B cell (primary cell): ENCODE data around the gene ERO1B. TPM values are rescaled to one million over a fixed set of nuclear protein-coding genes. Genes with fewer than 3 reads are reported as not detected.

Experiments used
- ATAC-seq: fragments of 200-7000 bp; cut with Tn5 transposase; one replicate; pipeline ENCODE4 v1.10.0; 2021; ENCODE audit warnings: low read depth, mild to moderate bottlenecking, moderate number of reproducible peaks, moderate library complexity
- CTCF ChIA-PET: fragments of 350-600 bp; sonication (Branson Sonifier 250); formaldehyde crosslinking; loops from one replicate; lab custom pipeline; 2021; ENCODE audit warnings: antibody characterized with exemption, inconsistent platforms; lab: Charles Lee
- POLR2A ChIA-PET: fragments of 350-600 bp; sonication (Branson Sonifier 250); formaldehyde crosslinking; loops from one replicate; lab custom pipeline; 2021; ENCODE audit warnings: antibody characterized with exemption; lab: Charles Lee
- DNase-seq: peaks from one replicate; pipeline ENCODE4 v3.0.0; 2013
- H2AFZ ChIP-seq: 2 replicates; pipeline ENCODE4 v1.6.1; 2012; ENCODE audit warnings: mild to moderate bottlenecking, low read depth, low read length; ENCODE audit not compliant: insufficient read depth, poor library complexity, severe bottlenecking
- H3K27ac ChIP-seq, 2 donors: 1 replicate in 1 of 2; 2 replicates in 1 of 2; pipeline ENCODE4 v1.5.1; 2012 to 2013; ENCODE audit warnings: low read length in 2 of 2, mild to moderate bottlenecking in 2 of 2, moderate library complexity in 1 of 2
- H3K27me3 ChIP-seq, 4 experiments: fragments of 200-600 bp in 1 of 4; sonication (generic) in 1 of 4; replicated peaks in 1 of 4; 1 replicate in 2 of 4; 2 replicates in 2 of 4; pipeline versions ENCODE4 v1.6.1 to v1.7.0; 2013 to 2016; ENCODE audit warnings: low read length in 3 of 4, mild to moderate bottlenecking in 2 of 4, mixed read lengths in 1 of 4, moderate library complexity in 1 of 4; ENCODE audit not compliant: insufficient read depth in 4 of 4, control insufficient read depth in 3 of 4; ENCODE audit errors: control extremely low read depth in 1 of 4
- H3K36me3 ChIP-seq, 2 experiments: replicated peaks in 1 of 2; 1 replicate in 1 of 2; 2 replicates in 1 of 2; pipeline versions ENCODE4 v1.6.1 to v1.7.1; 2013; ENCODE audit warnings: low read length in 1 of 2; ENCODE audit not compliant: insufficient read depth in 2 of 2, control insufficient read depth in 1 of 2; ENCODE audit errors: control extremely low read depth in 1 of 2, extremely low read depth in 1 of 2
- H3K4me1 ChIP-seq, 2 donors: fragments of 200-600 bp in 1 of 2; sonication (generic) in 1 of 2; 1 replicate in 1 of 2; 2 replicates in 1 of 2; pipeline versions ENCODE4 v1.5.1 to v1.6.1; 2013 to 2017; ENCODE audit warnings: low read length in 2 of 2; ENCODE audit not compliant: control insufficient read depth in 2 of 2, insufficient read depth in 2 of 2
- H3K4me2 ChIP-seq: replicated peaks from 2 replicates; pipeline ENCODE3; 2012; ENCODE audit warnings: mild to moderate bottlenecking, low read depth, low read length; ENCODE audit not compliant: poor library complexity, severe bottlenecking
- H3K4me3 ChIP-seq, 5 experiments: fragments of 200-600 bp in 1 of 5; sonication (generic) in 1 of 5; 1 replicate in 3 of 5; 2 replicates in 2 of 5; pipeline versions ENCODE4 v1.5.1 to v1.7.0; 2011 to 2016; ENCODE audit warnings: low read length in 4 of 5, mild to moderate bottlenecking in 4 of 5, low read depth in 2 of 5, control low read depth in 1 of 5, moderate library complexity in 1 of 5; ENCODE audit not compliant: insufficient read depth in 1 of 5; ENCODE audit errors: control extremely low read depth in 1 of 5, extremely low read depth in 1 of 5
- H3K79me2 ChIP-seq: fragments of 200-600 bp; sonication (generic); one replicate; pipeline ENCODE4 v1.6.0; 2016; ENCODE audit warnings: low read length; ENCODE audit not compliant: control insufficient read depth, insufficient read depth
- H3K9ac ChIP-seq: fragments of 200-600 bp; sonication (generic); 2 replicates; pipeline ENCODE4 v1.6.1; 2017; ENCODE audit warnings: mild to moderate bottlenecking, low read length, moderate library complexity
- H3K9me3 ChIP-seq, 3 donors: one replicate each; pipeline versions ENCODE4 v1.6.1 to v1.7.1; 2013; ENCODE audit warnings: low read length in 2 of 3; ENCODE audit not compliant: control insufficient read depth in 2 of 3, insufficient read depth in 1 of 3; ENCODE audit errors: control extremely low read depth in 1 of 3
- H4K20me1 ChIP-seq: 2 replicates; pipeline ENCODE4 v1.6.0; 2012; ENCODE audit warnings: mild to moderate bottlenecking, low read length; ENCODE audit not compliant: insufficient read depth, control insufficient read depth, poor library complexity, severe bottlenecking
- H3K27ac Mint-ChIP-seq: one replicate; pipeline ENCODE4 v1.8.0; 2021; ENCODE audit warnings: mixed read lengths
- H3K27me3 Mint-ChIP-seq: one replicate; pipeline ENCODE4 v1.8.0; 2021; ENCODE audit warnings: mixed read lengths
- H3K4me1 Mint-ChIP-seq: one replicate; pipeline ENCODE4 v1.8.0; 2021; ENCODE audit warnings: mixed read lengths
- H3K4me3 Mint-ChIP-seq: one replicate; pipeline ENCODE4 v1.8.0; 2021; ENCODE audit warnings: mixed read lengths
- H3K9me3 Mint-ChIP-seq: one replicate; pipeline ENCODE4 v1.8.0; 2022; ENCODE audit warnings: mixed read lengths; ENCODE audit not compliant: insufficient read depth
- CTCF ChIP-seq: fragments of 200-600 bp; IDR thresholded peaks from one replicate; pipeline ENCODE4 v1.8.0; 2022; ENCODE audit warnings: antibody characterized with exemption, mild to moderate bottlenecking
- EZH2 ChIP-seq: IDR thresholded peaks from 2 replicates; pipeline ENCODE4 v1.6.1; 2012; ENCODE audit warnings: borderline replicate concordance, low read depth, mild to moderate bottlenecking, moderate library complexity, low read length; ENCODE audit not compliant: insufficient read depth, poor library complexity, severe bottlenecking
- WGBS: methylation state at CpG from one replicate; pipeline ENCODE4 v1.1.5; 2013; ENCODE audit warnings: missing lambda C conversion rate; ENCODE audit not compliant: insufficient coverage; 5-methylcytosine and 5-hydroxymethylcytosine counted together
- intact Hi-C: fragments of 100-400 bp; cut with micrococcal nuclease; formaldehyde crosslinking; loops from one replicate; pipeline ENCODE4 v1.10.0; 2022
- polyA plus RNA-seq: library from polyadenylated mRNA; depleted of rRNA; stranded (reverse); fragments of >200 nt; gene quantifications from 2 replicates; pipeline ENCODE4 v1.2.3, GENCODE V29; 2012
- total RNA-seq, 2 donors: library from RNA; stranded (reverse); fragments of 120-200 nt in 1 of 2; gene quantifications; 1 replicate in 1 of 2; 2 replicates in 1 of 2; pipeline versions ENCODE4 v1.2.3 to v1.2.4, GENCODE V29; 2013 to 2022

ERO1B gene
- total and polyA plus RNA-seq, 2 donors (not counting 1 experiment from before 2014, with no cell fraction given): 5.1 to 25.6 TPM

DNA sequence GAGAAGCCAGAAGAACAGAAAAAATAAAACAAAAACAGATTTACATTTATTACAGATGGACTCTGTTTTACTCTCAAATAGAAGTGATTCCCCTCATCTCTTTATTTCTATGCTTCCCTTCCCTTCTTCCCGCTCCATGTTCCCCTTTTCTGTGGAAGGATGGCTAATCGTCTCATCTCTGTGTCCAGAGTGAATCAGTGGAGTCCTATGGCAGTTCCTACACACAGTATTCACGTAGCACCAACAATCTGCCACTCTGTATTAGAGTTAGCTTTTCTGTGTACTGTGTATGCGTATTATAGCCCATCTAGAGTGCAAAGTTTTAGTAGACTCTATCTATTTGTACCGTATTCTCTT, 6.8 kb upstream of the ERO1B start:
- ChIA-PET CTCF (no interaction called here), POLR2A (no interaction called here)
- intact Hi-C loops: loop anchor here (10.0 kb wide), 1 partner anchor 184 kb away; no protein-coding TSS in a partner anchor
- H3K4me3 ChIP-seq: no peak overlapping the region
- no peaks in the 10 kb centered on the region for H3K27me3 ChIP-seq
- H3K36me3 ChIP-seq: no peaks in the 10 kb centered on the region
- no peak overlapping the region for H2AFZ ChIP-seq
- H3K9ac ChIP-seq: no peak overlapping the region
- Mint-ChIP-seq H3K27me3 (no peaks in the 10 kb centered on the region), H3K4me3 (no peak overlapping the region), H3K27ac (no peak overlapping the region), H3K9me3 (no peaks in the 10 kb centered on the region), H3K4me1 (peaks cover 23% of the 10 kb centered on the region)
- H4K20me1 ChIP-seq: no peaks in the 10 kb centered on the region
- H3K4me1 ChIP-seq: peaks cover 16 to 20% of the 10 kb centered on the region in 2 donors
- H3K4me2 ChIP-seq: no peak overlapping the region
- TF ChIP-seq EZH2: no peak
- H3K79me2 ChIP-seq: no peaks in the 10 kb centered on the region
- ATAC-seq: no peak
- H3K9me3 ChIP-seq: no peaks in the 10 kb centered on the region
- H3K27ac ChIP-seq: no peak overlapping the region
- no peak for DNase-seq
- 100% methylated on average over 1 of the region's 5 CpGs for whole genome bisulfite sequencing

GRCh38 chr1:236287757-236288619, 6.2 kb upstream of the ERO1B start:
- TF ChIP-seq CTCF (no peak), EZH2 (no peak)
- 98% methylated on average over 11 of the region's 22 CpGs for WGBS
- ATAC-seq (no peak), DNase-seq (no peak)
- H3K27ac Mint-ChIP-seq: no peak overlapping the region
- CTCF ChIA-PET: no interaction called here
- H3K9me3 Mint-ChIP-seq: no peaks in the 10 kb centered on the region
- H3K4me3 Mint-ChIP-seq: no peak overlapping the region
- Histone ChIP-seq H3K4me1 (peaks cover 19 to 21% of the 10 kb centered on the region in 2 donors), H3K4me2 (no peak overlapping the region), H3K27ac (no peak overlapping the region), H4K20me1 (no peaks in the 10 kb centered on the region), H3K79me2 (no peaks in the 10 kb centered on the region), H3K27me3 (no peaks in the 10 kb centered on the region), H3K9me3 (no peaks in the 10 kb centered on the region), H3K36me3 (no peaks in the 10 kb centered on the region), H3K4me3 (no peak overlapping the region), H2AFZ (no peak overlapping the region), H3K9ac (no peak overlapping the region)
- peaks cover 27% of the 10 kb centered on the region for H3K4me1 Mint-ChIP-seq
- no peaks in the 10 kb centered on the region for H3K27me3 Mint-ChIP-seq
- POLR2A ChIA-PET: no interaction called here
- intact Hi-C loops: loop anchor here (10.0 kb wide), 1 partner anchor 183 kb away; no protein-coding TSS in a partner anchor
